Medulla oblongata (tissue), 1 donor: Measurements from ENCODE around the gene FAM149A.
A peak's percentile ranks its signal among the peaks of the same experiment; 100 is the strongest.

Source experiments
- DNase-seq: peaks from one replicate; pipeline ENCODE4 v3.0.0-alpha.2; 2015; ENCODE audit errors: extremely low spot score

The FAM149A gene

GRCh38 chr4:186104114-186104889, at the start of gene FAM149A:
TSS of gene FAM149A (plus strand) at chr4:186104704.
- DNase-seq, result peak; percentile 44

- peak; percentile 26 for DNase-seq
Measured at GRCh38 chr4:186058253-186058979, 46.1 kb upstream of the FAM149A start.

- no peak for DNase-seq
Measured at GRCh38 chr4:186058980-186059316, 45.6 kb upstream of the FAM149A start.

GRCh38 chr4:186061921-186062320, 42.6 kb upstream of the FAM149A start:
- peak; percentile 74 for DNase-seq

GRCh38 chr4:186067757-186068385, 36.6 kb upstream of the FAM149A start:
- DNase-seq, result peak; percentile 91

- peak; percentile 67 for DNase-seq
Measured at GRCh38 chr4:186068581-186069348, 35.7 kb upstream of the FAM149A start, which contains the start of gene TLR3. TSS of gene TLR3 (plus strand) at chr4:186069156. CDS start at chr4:186076620, 7,464 bp downstream.

- DNase-seq, result peak; percentile 12
Measured at GRCh38 chr4:186069729-186070128, 34.8 kb upstream of the FAM149A start.

- DNase-seq, result no peak
Measured at GRCh38 chr4:186072516-186072915, 32.0 kb upstream of the FAM149A start.

- DNase-seq, result peak; percentile 81
Measured at GRCh38 chr4:186074189-186074588, 30.3 kb upstream of the FAM149A start.

- DNase-seq, result no peak
Measured at GRCh38 chr4:186078981-186079638, 25.4 kb upstream of the FAM149A start.

- no peak for DNase-seq
Measured at GRCh38 chr4:186079694-186080093, 24.8 kb upstream of the FAM149A start.

- DNase-seq, result no peak
Measured at GRCh38 chr4:186081202-186081807, 23.2 kb upstream of the FAM149A start.

- no peak for DNase-seq
Measured at GRCh38 chr4:186082221-186082620, 22.3 kb upstream of the FAM149A start.

- peak; percentile 21 for DNase-seq
Measured at GRCh38 chr4:186088523-186088922, 16.0 kb upstream of the FAM149A start.

- no peak for DNase-seq
Measured at GRCh38 chr4:186092296-186092695, 12.2 kb upstream of the FAM149A start.

- DNase-seq, result no peak
Measured at GRCh38 chr4:186095406-186095805, 9.1 kb upstream of the FAM149A start.

GRCh38 chr4:186096681-186097165, 7.8 kb upstream of the FAM149A start:
- DNase-seq, result no peak

GRCh38 chr4:186097386-186097785, 7.1 kb upstream of the FAM149A start:
- DNase-seq, result no peak

GRCh38 chr4:186102931-186103330, 1.6 kb upstream of the FAM149A start:
- DNase-seq, result no peak

GRCh38 chr4:186104890-186105646, 564 bp downstream of the FAM149A start:
- no peak for DNase-seq
